ENCODE results near the gene ZMYM4.

ZMYM4 gene

DNA sequence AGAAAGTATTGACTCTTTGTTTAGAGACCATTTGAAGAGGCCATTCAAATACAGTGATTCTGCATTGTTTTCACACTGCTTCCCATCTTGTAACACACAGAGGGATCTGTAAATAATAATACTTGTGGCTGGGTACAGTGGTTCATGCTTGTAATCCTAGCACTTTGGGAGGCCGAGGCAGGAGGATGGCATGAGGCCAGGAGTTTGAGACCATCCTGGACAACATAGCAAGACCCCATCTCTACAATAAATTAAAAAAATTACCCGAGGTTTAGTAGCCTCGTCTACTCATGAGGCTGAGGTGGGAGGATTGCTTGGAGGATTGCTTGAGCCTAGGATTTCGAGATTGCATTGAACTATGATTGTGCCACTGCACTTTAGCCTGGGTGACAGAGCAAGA, 5.7 kb downstream of the ZMYM4 start:
- no peak for DNase-seq (ENCODE audit: low read depth, low spot score)

- DNase-seq (ENCODE audit: low read depth, low spot score) = no peak
Measured at GRCh38 chr1:35278886-35279554, 10.5 kb downstream of the ZMYM4 start.

DNA sequence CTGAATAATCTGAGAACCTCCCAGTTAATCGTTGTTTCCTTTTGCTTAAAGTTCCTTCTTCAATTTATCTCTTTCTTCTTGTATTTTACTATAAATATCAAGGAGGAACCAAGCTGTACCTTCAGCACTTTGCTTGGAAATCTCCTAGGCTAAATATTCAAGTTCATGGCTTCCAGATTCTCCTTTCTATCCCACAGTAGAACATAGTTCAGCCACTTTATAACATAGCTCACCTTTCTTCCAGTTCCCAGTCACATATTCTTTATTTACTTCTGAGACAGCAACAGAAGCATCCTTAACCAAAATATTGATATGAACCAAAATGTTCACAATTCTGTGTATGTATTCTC, 11.0 kb downstream of the ZMYM4 start:
- DNase-seq (ENCODE audit: low read depth, low spot score) = no peak

DNA sequence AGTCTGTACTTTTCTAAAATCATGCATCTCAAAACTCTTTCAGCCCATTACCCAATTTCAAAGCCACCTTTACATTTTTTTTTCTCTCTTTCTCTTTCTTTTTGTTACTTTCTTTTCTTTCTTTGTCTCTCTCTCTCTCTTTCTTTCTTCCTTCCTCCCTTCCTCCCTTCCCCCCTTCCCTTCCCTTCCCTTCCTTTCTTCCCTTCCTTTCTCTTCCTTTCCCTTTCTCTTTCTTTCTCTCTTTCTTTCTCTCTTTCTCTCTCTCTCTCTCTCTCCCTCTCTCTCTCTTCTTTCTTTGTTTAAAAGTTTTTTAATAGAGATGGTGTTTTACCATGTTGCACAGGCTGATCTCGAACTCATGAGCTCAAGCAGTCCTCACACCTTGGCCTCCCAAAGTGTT, 11.5 kb downstream of the ZMYM4 start:
- DNase-seq (ENCODE audit: low read depth, low spot score) = no peak

DNA sequence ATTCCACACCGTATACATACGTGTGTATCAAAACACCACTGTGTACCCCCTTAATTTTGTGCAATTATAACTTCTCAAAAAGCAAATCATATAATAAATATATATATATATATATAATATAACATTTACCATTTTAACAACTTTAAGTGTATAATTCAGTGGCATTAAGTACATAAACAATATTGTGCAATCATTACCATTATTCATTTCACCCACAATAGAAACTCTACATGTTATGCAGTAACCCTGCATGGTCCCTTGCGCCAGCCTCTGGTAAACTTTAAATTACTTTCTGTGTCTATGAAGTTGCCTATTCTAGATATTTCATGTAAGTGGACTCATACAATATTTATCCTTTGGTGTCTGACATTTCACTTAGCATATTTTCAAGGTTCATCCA, 13.1 kb downstream of the ZMYM4 start:
- no peak for DNase-seq (ENCODE audit: low read depth, low spot score)

DNA sequence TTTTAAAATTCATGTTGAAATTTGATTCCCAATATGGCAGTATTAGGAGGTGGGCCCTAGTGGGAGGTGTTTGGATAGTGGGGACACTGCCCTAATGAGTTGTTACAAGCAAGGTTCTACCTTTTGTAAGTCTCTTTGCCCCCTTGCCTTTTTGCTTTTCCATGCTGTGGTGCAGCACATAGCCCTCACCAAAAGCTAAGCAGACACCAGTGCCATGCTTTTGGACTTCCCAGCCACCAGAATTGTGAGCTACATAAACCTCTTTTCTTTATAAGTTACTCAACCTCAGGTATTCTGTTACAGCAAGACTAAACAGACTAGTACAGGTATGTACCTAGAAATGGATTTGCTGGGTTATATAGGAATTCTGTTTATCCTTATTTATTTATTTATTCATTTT, 13.7 kb downstream of the ZMYM4 start:
- no peak for DNase-seq (ENCODE audit: low read depth, low spot score)

DNA sequence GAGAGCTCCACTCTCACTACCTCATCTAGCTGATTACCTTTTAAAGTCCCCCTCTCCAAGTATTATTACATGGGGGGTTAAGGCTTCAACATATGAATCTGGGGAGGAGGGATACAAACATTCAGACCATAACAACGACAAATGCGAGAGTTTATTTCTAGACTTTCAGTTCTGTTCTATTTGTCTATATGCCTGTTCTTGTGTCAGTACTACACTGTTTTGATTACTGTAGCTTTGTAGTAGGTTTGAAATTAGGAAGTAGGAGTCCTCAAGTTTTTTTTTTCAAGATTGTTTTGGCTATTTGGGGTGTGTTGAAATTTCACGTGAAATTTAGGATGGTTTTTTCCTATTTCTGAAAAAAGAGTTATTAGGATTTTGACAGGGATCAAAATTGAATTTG, 16.3 kb downstream of the ZMYM4 start:
- DNase-seq (ENCODE audit: low read depth, low spot score) = no peak

GRCh38 chr1:35285771-35286606, 17.5 kb downstream of the ZMYM4 start:
- DNase-seq (ENCODE audit: low read depth, low spot score) = no peak

GRCh38 chr1:35287807-35288640, 19.5 kb downstream of the ZMYM4 start:
- no peak for DNase-seq (ENCODE audit: low read depth, low spot score)

GRCh38 chr1:35288761-35289160, 20.3 kb downstream of the ZMYM4 start:
- no peak for DNase-seq (ENCODE audit: low read depth, low spot score)

- DNase-seq (ENCODE audit: low read depth, low spot score) = no peak
Measured at GRCh38 chr1:35290452-35290851, 21.9 kb downstream of the ZMYM4 start.

DNA sequence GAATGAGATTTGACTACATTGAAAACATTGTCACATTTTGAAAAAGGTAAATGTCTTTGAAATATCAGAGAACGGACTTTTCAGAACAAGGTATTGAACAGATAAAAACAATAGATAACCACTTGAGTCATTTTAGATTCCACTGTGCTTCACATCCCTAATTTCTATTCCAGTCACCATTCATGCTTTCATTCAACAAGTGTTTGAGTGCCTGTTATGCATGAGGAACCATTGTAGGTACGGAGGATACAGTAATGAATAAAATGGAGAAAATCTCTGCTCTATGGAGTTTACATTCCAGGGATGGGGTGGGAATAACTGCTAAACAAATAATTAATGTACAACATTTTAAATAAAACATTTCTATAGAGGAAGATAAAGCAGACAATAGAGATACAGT, 26.3 kb downstream of the ZMYM4 start:
- no peak for DNase-seq (ENCODE audit: low read depth, low spot score)

DNA sequence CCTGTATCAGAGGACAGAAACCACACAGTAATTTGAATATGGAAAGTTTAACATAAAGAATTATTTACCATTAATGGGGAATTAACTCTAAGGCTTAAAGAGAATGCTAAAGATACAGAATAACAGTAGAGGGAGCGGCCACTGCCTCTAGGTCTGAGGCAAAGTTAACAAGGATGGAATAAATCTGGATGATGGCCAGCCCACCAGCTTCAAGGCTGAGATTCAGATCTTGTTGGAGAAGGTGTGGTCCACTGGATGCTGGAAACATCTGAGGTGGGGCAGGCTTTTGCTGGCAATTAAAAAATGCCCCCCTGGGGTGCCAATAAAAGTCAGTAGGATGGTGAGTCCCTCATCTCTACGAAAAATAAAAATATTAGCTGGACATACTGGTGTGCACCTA, 29.4 kb downstream of the ZMYM4 start:
- DNase-seq (ENCODE audit: low read depth, low spot score) = no peak

GRCh38 chr1:35298464-35298863, 30.0 kb downstream of the ZMYM4 start:
- no peak for DNase-seq (ENCODE audit: low read depth, low spot score)

DNA sequence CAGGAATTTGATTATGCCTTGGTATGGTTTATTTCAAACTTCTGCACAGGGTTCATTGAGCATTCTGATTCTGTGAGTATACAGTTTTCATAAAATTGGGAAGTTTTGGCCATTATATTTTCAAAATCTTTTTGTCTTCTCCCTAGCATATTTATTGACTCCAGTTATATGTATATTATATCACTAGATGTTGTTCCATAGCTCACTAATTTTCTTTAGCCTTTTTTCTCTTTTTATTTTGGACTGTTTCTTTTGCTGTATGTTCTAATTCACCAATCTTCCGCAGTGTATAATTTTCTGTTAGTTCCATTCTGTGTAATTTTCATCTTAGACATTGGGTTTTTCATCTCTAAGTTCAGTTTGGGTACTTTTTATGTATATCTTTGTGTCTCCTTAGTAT, 31.9 kb downstream of the ZMYM4 start:
- no peak for DNase-seq (ENCODE audit: low read depth, low spot score)

DNA sequence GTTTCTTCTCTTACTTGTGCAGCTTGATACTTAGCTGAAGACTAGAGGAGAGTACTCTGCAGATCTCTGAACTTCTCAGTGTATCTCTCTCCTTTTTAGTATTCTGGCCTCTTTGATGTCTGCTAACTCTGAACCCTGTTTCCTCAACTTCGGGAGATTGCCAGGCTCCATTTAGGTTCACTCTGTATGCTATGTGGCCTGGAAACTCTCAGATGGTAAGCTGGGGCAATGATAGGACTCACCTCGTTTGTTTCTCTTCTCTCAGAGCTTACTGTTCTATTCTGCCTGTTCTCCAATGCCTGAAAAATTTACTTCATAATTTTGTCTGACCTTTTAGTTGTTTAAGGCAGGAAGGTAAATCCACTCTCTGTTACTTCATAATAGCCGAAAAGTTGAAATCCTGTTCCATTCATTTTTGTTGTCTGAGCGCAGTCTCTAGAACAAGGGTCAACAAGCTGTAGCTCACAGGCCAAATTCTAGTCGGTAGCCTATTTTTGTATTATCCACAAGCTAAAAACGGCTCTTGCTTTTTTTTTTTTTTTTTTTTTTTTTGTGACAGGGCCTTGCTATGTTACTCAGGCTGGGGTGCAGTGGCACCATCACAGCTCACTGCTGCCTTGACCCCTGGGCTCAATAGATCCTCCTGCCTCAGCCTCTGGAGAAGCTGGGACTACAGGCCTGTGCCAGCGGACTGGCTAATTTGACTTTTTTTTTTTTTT, 33.3 kb downstream of the ZMYM4 start:
- DNase-seq (ENCODE audit: low read depth, low spot score) = no peak

DNA sequence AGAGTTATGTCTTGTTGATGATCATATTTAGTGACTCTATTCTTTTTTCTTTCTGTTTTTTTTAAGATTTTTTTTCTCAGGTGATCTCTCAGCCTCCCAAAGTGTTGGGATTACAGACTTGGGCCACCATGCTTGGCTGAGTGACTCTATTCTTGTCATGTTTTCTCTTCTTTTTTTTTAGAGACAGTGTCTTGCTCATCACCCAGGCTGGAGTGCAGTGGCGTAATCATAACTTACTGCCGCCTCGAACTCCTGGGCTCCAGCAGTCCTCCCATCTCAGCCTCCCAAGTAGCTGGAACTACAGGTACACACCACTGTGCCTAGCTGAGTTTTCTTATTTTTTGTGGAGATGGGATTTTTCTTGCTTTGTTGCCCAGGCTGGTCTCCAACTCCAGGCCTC, 36.9 kb downstream of the ZMYM4 start:
- DNase-seq (ENCODE audit: low read depth, low spot score) = no peak

GRCh38 chr1:35315649-35316048, 47.1 kb downstream of the ZMYM4 start:
- no peak for DNase-seq (ENCODE audit: low read depth, low spot score)

GRCh38 chr1:35316264-35316663, 47.8 kb downstream of the ZMYM4 start:
- DNase-seq (ENCODE audit: low read depth, low spot score) = no peak

GRCh38 chr1:35319988-35320713, 51.6 kb downstream of the ZMYM4 start:
- no peak for DNase-seq (ENCODE audit: low read depth, low spot score)

- no peak for DNase-seq (ENCODE audit: low read depth, low spot score)
Measured at GRCh38 chr1:35320937-35321336, 52.4 kb downstream of the ZMYM4 start.
